HepG2 (cell line): ENCODE results near the gene ATP5PF. TPM values are rescaled to one million over a fixed set of nuclear protein-coding genes. Genes with fewer than 3 reads are reported as not detected.

Source experiments
- ADNP ChIP-seq: sonication (generic); formaldehyde crosslinking; IDR thresholded peaks from 2 replicates; pipeline ENCODE4 v1.4.0; 2020; ENCODE audit warnings: missing genetic modification reagents
- AGO2 ChIP-seq: fragments of 200-400 bp; formaldehyde crosslinking; optimal IDR thresholded peaks from 2 replicates; pipeline ENCODE3; 2017; ENCODE audit warnings: mild to moderate bottlenecking, low read depth, low read length, moderate library complexity
- ARNT ChIP-seq: fragments of 450-650 bp; IDR thresholded peaks from 2 replicates; pipeline ENCODE4 v1.6.1; 2017
- ELF3 ChIP-seq: IDR thresholded peaks from 2 replicates; pipeline ENCODE4 v1.6.1; 2016; ENCODE audit warnings: missing genetic modification reagents, missing compliant biosample characterization
- HDAC6 ChIP-seq: fragments of 200-600 bp; sonication (generic); IDR thresholded peaks from 2 replicates; pipeline ENCODE4 v1.7.0; 2017; ENCODE audit warnings: mild to moderate bottlenecking, antibody characterized with exemption, low read length, low read depth
- MAFG ChIP-seq: sonication (generic); formaldehyde crosslinking; IDR thresholded peaks from 2 replicates; pipeline ENCODE4 v1.5.1; 2020; ENCODE audit warnings: mild to moderate bottlenecking, missing genetic modification reagents
- MEF2D ChIP-seq: sonication (generic); formaldehyde crosslinking; IDR thresholded peaks from 2 replicates; pipeline ENCODE4 v1.5.1; 2020; ENCODE audit warnings: mild to moderate bottlenecking, missing genetic modification reagents
- PHF5A ChIP-seq: IDR thresholded peaks from one replicate; pipeline ENCODE4 v1.6.1; 2018; ENCODE audit warnings: low read depth, missing genetic modification reagents; ENCODE audit not compliant: unreplicated experiment
- RORA ChIP-seq: sonication (generic); formaldehyde crosslinking; IDR thresholded peaks from 2 replicates; pipeline ENCODE4 v1.5.0; 2020; ENCODE audit warnings: mild to moderate bottlenecking, missing genetic modification reagents, moderate library complexity
- TGIF2 ChIP-seq: IDR thresholded peaks from 2 replicates; pipeline ENCODE4 v1.6.1; 2016; ENCODE audit warnings: control low read depth, missing compliant biosample characterization
- ZFP36 ChIP-seq: fragments of 150-350 bp; IDR thresholded peaks from 2 replicates; pipeline ENCODE4 v1.6.1; 2018; ENCODE audit warnings: borderline replicate concordance, low read length, low read depth; ENCODE audit not compliant: partially characterized antibody
- ZNF235 ChIP-seq: sonication (generic); formaldehyde crosslinking; IDR thresholded peaks from 2 replicates; pipeline ENCODE4 v1.8.1; 2023; ENCODE audit warnings: mild to moderate bottlenecking, missing genetic modification reagents, borderline replicate concordance
- ZNF251 ChIP-seq: sonication (generic); formaldehyde crosslinking; IDR thresholded peaks from 2 replicates; pipeline ENCODE4 v1.9.0; 2021; ENCODE audit warnings: mild to moderate bottlenecking, missing genetic modification reagents
- ZNF260 ChIP-seq: sonication (generic); formaldehyde crosslinking; IDR thresholded peaks from 2 replicates; pipeline ENCODE4 v1.4.0; 2020; ENCODE audit warnings: missing genetic modification reagents, low read depth, mild to moderate bottlenecking, borderline replicate concordance
- ZNF570 ChIP-seq: sonication (generic); formaldehyde crosslinking; IDR thresholded peaks from 2 replicates; pipeline ENCODE4 v1.4.0; 2020; ENCODE audit warnings: mild to moderate bottlenecking, missing genetic modification reagents, borderline replicate concordance
- ZNF629 ChIP-seq: sonication (generic); formaldehyde crosslinking; conservative IDR thresholded peaks from 2 replicates; pipeline ENCODE4 v1.5.0; 2020; ENCODE audit warnings: missing genetic modification reagents
- ZNF83 ChIP-seq: sonication (generic); formaldehyde crosslinking; IDR thresholded peaks from 2 replicates; pipeline ENCODE4 v1.4.0; 2020; ENCODE audit warnings: missing genetic modification reagents, mild to moderate bottlenecking, borderline replicate concordance
- ZNF878 ChIP-seq: sonication (generic); formaldehyde crosslinking; IDR thresholded peaks from 2 replicates; pipeline ENCODE4 v1.8.1; 2023; ENCODE audit warnings: mild to moderate bottlenecking, missing genetic modification reagents, moderate library complexity
- polyA plus RNA-seq, 8 experiments: library from polyadenylated mRNA; depleted of rRNA in 3 of 8; stranded (reverse) in 7 of 8; unstranded in 1 of 8; fragments of >200 nt; fragmentation: Illumina TruSeq in 4 of 8; extraction: Trizol in 4 of 8; gene quantifications; 2 replicates each; pipeline versions ENCODE4 v1.2.1 to v1.2.3, GENCODE V29; 2011 to 2016; ENCODE audit warnings: low read depth in 4 of 8, missing spikeins in 1 of 8, mixed read lengths in 1 of 8; ENCODE audit not compliant: insufficient read depth in 1 of 8
- total RNA-seq, 5 experiments: library from RNA; depleted of rRNA; stranded (reverse); fragments of >200 nt; fragmentation: Illumina TruSeq; extraction: Trizol; gene quantifications; 2 replicates each; pipeline ENCODE4 v1.2.3, GENCODE V29; 2016; ENCODE audit warnings: low read depth in 1 of 5
- TF ChIP-seq, protein P1 (sequence below): IDR thresholded peaks from 2 replicates; pipeline ENCODE4 v1.6.1; 2012; ENCODE audit warnings: low read length, improper control_type of control experiment
- TF ChIP-seq, protein P2 (sequence below): sonication (generic); formaldehyde crosslinking; IDR thresholded peaks from 2 replicates; pipeline ENCODE4 v1.5.0; 2020; ENCODE audit warnings: missing genetic modification reagents, mild to moderate bottlenecking, borderline replicate concordance
- TF ChIP-seq, protein P3 (sequence below): sonication (generic); formaldehyde crosslinking; IDR thresholded peaks from 2 replicates; pipeline ENCODE4 v1.4.0; 2020; ENCODE audit warnings: low read depth, mild to moderate bottlenecking, missing genetic modification reagents
- TF ChIP-seq, protein P4 (sequence below): sonication (generic); formaldehyde crosslinking; IDR thresholded peaks from 2 replicates; pipeline ENCODE4 v1.4.0; 2020; ENCODE audit warnings: missing genetic modification reagents

The ATP5PF gene
- total and polyA plus RNA-seq, 2 of the 13 experiments (the other 11 are each of a cell fraction or from before 2014, with no cell fraction given): 131 to 157 TPM

DNA sequence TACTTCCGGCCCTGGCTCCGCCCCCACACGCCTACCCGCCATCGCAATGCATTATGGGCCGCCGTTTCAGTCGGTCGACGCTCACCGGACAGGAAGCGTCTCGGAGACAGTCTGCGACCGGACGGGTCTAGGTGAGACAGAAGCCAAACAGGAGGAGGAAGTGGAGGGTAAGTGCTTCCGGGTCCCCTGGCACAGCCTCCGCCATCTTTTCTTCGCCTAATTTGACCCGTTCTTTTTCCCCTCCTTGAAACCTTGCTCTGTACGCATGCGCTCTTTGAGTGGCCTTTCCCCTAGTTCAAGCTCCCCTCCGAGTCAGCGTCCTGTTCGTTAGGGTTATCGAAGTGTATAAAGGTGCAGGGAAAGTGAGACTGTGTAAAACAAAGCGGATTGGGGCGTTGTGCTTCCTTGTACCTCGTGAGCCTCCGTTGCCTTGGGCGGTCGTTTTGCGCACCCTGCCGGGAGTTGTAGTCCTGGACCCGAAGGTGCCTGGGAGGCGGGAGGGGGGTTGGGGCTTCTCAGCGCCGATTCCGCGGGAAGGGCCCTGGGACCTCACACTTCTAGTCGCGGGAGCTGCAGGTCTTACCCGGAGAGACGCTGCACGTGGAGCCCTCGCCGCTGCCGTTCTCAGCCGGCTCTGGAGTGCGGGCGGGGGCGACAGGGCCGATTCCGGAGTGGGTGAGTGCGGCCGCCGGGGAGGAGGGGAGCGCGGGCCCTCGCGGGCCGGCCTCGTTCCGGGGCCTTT is at the start of gene ATP5PF, which contains the start of gene GABPA (continued):
- TF ChIP-seq, protein P1, sequence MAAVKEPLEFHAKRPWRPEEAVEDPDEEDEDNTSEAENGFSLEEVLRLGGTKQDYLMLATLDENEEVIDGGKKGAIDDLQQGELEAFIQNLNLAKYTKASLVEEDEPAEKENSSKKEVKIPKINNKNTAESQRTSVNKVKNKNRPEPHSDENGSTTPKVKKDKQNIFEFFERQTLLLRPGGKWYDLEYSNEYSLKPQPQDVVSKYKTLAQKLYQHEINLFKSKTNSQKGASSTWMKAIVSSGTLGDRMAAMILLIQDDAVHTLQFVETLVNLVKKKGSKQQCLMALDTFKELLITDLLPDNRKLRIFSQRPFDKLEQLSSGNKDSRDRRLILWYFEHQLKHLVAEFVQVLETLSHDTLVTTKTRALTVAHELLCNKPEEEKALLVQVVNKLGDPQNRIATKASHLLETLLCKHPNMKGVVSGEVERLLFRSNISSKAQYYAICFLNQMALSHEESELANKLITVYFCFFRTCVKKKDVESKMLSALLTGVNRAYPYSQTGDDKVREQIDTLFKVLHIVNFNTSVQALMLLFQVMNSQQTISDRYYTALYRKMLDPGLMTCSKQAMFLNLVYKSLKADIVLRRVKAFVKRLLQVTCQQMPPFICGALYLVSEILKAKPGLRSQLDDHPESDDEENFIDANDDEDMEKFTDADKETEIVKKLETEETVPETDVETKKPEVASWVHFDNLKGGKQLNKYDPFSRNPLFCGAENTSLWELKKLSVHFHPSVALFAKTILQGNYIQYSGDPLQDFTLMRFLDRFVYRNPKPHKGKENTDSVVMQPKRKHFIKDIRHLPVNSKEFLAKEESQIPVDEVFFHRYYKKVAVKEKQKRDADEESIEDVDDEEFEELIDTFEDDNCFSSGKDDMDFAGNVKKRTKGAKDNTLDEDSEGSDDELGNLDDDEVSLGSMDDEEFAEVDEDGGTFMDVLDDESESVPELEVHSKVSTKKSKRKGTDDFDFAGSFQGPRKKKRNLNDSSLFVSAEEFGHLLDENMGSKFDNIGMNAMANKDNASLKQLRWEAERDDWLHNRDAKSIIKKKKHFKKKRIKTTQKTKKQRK: no peak
- TF ChIP-seq ZNF878 (no peak), ZNF629 (no peak), ZNF235 (CRISPR knock-in tag) (0 out of 2 replicates have a peak, but pooled peaks have one; percentile 33), MEF2D (CRISPR knock-in tag) (peak; percentile 84), ZNF251 (no peak), ADNP (no peak), ZNF260 (no peak), PHF5A (CRISPR knock-in tag) (no peak), ZFP36 (no peak), MAFG (CRISPR knock-in tag) (no peak; the same call in 1 of the 2 replicates), TGIF2 (peak; percentile 62), ARNT (no peak), ZNF83 (CRISPR knock-in tag) (no peak), ELF3 (CRISPR knock-in tag) (peak; percentile 73), RORA (CRISPR knock-in tag) (no peak), AGO2 (peak; percentile 82), ZNF570 (CRISPR knock-in tag) (peak; percentile 39; the same call in 1 of the 2 replicates), HDAC6 (no peak)
- TF ChIP-seq, protein P2, sequence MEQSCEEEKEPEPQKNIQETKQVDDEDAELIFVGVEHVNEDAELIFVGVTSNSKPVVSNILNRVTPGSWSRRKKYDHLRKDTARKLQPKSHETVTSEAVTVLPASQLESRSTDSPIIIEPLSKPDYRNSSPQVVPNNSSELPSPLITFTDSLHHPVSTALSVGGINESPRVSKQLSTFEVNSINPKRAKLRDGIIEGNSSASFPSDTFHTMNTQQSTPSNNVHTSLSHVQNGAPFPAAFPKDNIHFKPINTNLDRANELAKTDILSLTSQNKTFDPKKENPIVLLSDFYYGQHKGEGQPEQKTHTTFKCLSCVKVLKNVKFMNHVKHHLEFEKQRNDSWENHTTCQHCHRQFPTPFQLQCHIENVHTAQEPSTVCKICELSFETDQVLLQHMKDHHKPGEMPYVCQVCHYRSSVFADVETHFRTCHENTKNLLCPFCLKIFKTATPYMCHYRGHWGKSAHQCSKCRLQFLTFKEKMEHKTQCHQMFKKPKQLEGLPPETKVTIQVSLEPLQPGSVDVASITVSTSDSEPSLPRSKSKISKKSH: peak; percentile 34; the same call in 1 of the 2 replicates
- TF ChIP-seq, protein P3, sequence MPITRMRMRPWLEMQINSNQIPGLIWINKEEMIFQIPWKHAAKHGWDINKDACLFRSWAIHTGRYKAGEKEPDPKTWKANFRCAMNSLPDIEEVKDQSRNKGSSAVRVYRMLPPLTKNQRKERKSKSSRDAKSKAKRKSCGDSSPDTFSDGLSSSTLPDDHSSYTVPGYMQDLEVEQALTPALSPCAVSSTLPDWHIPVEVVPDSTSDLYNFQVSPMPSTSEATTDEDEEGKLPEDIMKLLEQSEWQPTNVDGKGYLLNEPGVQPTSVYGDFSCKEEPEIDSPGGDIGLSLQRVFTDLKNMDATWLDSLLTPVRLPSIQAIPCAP (CRISPR knock-in tag): no peak
- TF ChIP-seq, protein P4, sequence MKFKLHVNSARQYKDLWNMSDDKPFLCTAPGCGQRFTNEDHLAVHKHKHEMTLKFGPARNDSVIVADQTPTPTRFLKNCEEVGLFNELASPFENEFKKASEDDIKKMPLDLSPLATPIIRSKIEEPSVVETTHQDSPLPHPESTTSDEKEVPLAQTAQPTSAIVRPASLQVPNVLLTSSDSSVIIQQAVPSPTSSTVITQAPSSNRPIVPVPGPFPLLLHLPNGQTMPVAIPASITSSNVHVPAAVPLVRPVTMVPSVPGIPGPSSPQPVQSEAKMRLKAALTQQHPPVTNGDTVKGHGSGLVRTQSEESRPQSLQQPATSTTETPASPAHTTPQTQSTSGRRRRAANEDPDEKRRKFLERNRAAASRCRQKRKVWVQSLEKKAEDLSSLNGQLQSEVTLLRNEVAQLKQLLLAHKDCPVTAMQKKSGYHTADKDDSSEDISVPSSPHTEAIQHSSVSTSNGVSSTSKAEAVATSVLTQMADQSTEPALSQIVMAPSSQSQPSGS (CRISPR knock-in tag): peak; percentile 36; the same call in 1 of the 2 replicates
